Stimulated activated CD4-positive, alpha-beta T cell treated with anti-CD3 and anti-CD28 coated beads, Interleukin-15, amount 100 ng/mL, for 24 hours (primary cell): Measurements from ENCODE around the gene SARDH.

Experiments
- DNase-seq: peaks from one replicate; pipeline ENCODE4 v3.0.0-alpha.2; 2020

Gene SARDH, protein sequence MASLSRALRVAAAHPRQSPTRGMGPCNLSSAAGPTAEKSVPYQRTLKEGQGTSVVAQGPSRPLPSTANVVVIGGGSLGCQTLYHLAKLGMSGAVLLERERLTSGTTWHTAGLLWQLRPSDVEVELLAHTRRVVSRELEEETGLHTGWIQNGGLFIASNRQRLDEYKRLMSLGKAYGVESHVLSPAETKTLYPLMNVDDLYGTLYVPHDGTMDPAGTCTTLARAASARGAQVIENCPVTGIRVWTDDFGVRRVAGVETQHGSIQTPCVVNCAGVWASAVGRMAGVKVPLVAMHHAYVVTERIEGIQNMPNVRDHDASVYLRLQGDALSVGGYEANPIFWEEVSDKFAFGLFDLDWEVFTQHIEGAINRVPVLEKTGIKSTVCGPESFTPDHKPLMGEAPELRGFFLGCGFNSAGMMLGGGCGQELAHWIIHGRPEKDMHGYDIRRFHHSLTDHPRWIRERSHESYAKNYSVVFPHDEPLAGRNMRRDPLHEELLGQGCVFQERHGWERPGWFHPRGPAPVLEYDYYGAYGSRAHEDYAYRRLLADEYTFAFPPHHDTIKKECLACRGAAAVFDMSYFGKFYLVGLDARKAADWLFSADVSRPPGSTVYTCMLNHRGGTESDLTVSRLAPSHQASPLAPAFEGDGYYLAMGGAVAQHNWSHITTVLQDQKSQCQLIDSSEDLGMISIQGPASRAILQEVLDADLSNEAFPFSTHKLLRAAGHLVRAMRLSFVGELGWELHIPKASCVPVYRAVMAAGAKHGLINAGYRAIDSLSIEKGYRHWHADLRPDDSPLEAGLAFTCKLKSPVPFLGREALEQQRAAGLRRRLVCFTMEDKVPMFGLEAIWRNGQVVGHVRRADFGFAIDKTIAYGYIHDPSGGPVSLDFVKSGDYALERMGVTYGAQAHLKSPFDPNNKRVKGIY

DNA sequence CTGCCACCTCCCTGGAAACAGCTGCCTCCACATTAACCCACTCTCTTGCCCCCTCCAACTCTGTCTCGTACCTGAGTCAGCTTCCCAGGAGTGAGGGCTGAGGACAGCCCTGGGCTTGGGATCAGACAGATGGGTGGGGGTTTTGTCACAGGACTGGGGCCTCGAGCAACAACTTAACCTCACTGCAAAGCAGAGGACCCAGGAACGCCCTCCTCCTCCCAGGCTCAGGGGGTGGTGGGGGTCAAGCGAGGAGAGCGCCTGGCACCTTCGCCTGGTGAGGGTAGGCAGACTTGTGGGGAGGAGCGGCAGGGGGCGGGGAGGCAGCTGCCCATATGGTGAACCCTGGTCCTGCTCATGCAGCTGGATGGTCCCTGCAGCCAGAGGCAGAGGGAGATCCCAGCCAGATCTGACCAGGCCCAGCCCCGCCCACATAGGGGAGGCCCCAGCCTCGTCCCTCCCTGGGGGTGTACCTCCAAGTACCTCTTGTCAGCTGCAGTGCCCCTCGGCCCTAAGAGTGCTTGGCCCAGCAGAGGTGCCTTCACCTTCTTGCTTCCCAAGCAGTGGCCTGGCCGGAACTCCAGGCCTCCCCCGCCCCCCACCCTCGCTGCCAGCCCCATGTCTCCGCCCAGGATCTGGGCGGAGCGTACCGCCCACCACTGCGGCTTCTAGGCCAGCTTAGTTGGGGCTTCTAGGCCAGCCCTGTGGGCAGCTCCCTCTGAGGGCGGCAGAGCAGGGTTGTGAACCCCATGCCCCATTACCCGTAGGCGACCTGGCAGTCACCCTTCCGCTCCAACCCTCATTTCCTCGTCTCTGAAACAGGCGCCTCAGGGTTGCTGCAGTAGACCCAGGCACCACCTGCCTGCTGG is at the start of gene SARDH:
Gene SARDH, minus strand, starts transcription at position 579 of the 866 bp plus-strand sequence. CDS start 4,179 bp downstream, outside the sequence.
- DNase-seq: peak; percentile 58

DNA sequence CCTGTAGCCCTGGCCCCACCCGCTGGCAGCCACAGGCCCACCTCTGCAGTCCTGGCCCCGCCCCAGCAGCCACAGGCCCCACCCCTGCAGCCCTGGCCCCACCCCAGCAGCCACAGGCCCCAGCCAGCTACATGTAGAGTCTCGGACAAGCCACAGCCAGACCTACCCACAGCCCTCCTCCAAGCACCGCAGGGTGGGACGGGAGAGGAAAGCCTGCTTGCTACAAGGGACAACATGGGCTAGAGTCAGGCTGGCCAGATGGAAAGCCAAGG is 49.5 kb upstream of the SARDH start:
- DNase-seq: peak; percentile 23

DNA sequence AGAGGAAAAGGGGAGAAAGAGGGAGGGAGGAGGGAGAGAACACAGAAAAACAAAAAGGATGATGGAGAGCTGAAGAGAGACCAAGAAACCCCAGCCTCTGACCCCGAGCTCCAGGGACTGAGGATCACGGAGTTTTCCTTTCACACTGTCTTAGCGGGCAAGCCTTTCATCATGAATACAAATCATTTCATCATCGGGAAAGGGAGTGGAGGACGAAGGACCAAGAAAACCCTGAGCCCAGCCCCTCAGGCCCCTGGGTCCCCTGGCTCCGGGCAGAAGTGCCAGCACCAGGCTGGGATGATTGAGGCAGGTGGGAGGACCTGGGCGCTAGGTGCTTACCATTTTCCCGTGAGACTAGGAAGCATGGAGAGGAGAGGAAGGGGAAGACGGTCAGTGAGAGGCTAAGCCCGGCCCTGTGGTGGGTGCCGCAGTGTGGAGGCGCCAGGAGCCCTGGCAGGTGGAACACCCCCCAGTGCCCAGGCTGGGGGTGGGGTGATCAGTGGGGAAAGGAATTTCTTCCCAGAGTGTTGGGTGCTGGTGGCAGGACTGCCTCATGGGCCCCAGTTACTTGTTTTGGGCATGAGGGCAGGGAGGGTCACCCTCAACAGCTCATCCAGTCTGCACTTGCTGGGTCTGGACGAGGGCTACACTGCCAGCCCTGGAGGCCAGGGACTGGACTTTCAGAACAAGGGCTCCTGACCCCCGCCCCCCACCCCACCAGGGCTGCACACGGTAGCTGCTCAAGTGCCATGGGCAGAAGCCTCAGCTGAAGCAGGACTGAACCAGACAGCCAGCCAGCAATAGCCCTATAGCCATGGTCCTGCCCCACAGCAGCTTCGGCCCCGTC is 49.0 kb upstream of the SARDH start:
- DNase-seq: no peak

DNA sequence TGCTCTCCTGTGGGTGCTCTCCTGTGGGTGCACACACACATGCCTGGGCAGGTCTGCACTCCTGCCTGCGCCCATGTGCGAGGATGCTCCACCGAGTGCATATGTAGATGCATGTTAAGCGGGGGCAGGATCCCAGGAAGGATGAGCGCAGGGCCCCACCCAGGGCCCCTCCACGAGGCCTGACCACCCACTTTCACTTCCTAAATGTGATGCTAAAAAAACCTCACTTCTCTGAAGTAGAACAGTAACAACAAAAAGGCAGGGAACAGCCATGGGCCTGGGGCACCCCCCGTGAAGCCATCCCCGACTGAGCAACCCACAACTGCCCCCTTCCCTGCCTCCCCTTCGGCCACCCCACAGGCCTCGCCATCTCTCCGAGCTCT is 48.2 kb upstream of the SARDH start:
- DNase-seq: no peak

DNA sequence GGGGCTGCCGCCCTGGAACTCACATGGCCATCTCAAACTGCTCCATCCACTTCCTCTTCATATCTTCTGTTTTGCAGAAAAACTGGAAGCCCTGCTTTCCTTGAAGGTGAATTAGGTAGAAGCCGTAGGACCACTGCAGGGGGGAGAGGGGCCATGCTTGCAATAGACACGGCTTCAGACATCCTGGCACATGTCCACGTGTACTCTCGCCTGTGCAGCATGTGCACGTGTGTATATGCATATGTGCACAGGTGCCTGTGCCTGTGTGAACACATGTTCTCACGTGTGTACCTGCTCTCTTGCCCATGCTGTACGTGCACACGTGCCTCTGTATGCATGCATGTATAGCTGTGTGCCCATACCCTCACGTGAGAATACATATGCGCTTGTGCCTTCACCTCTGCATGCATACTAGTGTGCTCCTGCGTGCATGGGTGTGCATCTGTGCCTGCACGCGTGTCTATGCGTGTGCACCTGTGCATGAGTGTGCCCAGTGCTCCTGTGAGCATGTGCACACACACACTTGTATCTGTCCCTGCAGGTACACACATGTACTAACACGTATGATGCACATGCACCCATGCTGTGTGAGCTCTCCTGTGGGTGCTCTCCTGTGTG is 47.7 kb upstream of the SARDH start:
- DNase-seq: no peak

DNA sequence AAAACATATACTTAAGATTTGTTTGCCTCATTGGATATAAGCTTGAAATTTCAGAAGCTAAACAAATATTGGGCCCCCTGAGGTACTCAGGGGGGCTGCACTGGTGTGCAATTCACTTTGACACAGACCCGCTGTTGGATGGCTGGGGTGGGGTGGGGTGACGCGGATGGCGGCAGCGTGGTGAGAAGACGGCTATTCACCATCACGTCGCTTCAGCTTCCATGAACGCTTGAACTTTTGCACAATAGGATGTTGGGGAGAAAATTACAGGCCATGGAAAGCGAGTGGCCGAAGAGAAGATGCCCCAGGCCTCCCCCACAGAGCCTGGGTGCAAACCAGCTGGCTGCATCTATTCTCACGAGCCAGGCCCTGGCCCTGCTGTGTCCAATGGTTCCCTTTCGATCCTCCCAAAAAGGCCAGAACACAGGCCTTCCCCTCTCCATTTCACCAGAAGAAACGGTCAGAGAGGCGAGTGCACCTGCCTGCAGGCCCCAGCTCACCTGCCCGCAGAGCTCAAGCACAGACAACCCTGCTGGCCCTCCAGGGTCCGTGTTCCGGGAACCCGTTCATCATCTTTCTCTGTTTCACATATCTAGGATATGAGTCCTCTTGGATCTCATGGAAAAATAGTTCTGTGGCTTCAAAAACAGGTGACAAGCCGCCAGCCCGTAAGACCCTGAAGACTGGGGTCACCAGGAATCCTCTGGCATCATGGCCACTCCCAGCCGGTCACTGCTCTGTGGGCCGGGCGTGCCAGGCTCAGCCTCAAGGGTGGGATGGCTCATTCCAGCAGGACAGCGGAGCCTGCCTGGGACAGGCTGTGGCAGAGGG is 46.8 kb upstream of the SARDH start:
- no peak for DNase-seq

DNA sequence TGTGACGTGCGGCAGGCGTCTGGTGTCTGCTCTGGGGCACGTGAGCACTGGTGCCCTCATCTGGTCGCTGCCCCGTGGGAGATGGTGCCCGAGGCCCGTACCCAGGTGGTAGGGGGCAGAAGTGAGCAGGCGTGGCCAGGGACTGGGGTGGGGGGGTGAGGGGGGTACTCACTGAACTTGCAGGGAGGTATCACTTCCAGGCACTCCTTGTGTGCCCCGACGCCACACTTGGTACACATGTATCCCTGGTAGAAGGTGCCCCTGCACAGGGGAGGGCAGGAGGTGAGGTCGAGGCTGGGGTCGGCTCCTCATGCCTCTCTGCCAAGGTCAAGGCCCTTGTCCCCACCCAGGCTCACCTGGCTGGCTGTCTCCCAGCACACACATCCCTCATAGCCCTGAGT is 45.2 kb upstream of the SARDH start:
- DNase-seq: no peak

DNA sequence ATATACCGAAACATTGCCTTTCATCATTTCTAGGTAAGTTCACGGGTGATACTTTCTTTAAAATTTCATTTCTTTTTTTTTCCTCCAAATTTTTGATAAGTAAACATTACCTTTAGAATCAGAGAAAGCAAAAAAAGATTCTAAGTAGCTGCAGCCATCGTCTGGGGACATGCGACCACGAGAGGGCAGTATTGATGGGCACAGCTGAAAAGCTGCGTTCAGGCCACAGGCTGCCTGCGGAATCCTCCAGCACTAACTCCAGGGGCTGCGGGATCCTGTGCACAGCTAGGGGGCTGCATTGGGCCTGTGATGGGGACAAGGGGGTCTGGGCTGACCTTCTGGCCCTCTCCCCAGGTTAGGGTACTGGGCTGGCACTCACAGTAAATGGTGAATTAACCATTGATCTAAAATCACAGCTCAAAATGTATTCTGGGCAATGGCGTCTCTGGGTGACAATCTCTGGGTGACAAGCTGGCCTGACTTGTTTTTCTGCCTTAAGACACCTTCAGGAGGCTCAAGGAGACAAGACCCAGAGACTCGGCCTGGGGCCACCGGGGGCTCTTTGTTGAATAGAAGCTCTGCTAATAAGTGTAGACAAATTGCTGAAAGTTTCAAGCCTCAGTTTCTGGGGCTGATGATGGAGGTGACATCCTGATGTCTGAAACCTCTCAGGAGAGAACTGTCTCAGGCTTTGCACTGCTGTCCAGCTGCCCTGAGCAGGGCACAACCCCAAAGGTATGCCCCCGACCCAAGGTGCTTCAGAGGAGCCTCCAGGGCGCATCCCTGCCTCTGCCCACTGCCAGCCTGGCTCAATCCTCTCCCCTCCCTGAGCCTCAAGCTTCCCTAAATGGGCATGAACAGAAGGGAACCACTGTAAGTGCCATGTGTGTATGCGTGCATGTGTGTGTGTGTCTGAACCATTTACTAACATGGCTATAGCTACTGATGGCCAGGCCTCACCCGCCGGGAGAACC is 44.3 kb upstream of the SARDH start:
- peak; percentile 80 for DNase-seq

DNA sequence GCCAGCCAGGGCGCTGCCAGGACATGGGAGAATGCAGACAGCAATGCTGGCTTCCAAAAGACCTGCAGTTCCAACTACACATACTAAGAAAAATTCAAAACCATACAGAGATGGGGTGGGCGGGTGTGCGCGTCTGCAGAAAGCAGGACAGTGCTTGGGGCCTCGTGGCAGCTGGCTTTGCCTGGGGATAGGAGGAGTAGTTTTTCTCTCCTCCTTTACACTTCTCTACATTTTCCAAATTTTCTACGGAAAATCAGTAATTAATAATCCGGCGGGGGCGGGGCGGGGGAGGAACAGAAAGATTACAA is 43.6 kb upstream of the SARDH start:
- DNase-seq: peak; percentile 11

DNA sequence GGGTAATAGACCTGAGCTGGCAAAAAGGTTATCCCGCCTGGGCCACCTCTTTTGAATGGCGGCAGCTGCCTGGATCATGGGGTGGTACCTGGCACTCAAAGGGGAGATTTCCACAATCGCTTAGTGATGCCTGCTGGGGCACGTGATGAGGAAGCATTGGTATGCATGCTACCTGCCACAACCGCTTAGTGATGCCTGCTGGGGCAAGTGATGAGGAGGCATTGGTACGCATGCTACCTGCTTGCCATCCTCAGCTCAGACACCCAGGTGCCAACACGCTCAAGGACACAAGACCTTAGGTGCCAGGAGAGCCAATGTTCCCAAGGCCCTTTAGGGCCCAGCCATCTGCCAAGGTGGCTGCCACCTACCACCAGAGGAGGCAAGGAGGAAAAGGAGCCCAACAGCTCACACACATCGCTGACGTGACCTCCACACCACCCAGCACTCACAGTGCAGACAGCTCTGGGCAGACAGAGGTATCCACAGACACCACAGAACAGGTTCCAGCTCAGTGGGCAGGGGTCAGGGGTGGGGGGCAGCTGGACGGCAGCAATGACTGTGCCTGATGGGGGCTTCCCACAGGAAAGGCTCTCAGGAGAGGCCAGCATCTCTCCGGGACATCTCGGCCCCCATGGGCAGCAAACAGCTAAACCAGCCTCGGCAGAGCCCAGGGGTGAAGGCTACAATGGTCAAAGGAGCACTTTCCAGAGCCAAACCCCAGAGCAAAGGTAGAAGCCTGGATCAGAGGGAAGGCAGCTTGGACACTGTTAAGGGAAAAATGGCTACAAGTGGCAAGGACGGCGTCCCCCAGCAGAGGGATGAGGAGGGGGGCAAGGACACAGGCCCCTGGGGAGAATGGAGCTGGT is 43.0 kb upstream of the SARDH start:
- no peak for DNase-seq

DNA sequence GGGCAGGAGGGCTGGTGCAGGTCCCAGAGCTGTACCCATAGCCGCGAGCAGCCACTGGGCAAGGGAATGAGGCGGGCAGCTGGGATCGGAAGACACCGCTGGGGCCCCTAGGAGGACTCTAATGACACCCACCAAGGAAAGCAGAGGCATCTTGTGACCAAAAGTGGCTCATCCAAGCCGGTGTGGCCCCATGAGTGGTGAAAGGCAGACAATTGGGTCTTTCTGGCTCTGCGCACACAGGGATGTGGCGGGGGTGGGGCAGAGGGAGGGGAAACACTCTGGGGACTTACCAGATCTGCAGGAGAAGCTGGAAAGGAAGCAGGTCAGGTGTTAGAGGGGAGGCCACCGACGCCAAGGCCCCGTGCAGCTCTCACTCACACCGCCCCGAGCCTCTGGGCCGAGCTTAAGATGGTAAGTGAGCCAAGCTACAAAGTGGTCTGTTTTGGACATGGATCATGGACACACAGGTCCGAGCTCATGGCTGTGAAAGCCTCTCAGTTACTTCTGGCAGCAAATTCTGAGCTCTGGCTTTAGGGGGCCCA is 42.3 kb upstream of the SARDH start:
- no peak for DNase-seq

DNA sequence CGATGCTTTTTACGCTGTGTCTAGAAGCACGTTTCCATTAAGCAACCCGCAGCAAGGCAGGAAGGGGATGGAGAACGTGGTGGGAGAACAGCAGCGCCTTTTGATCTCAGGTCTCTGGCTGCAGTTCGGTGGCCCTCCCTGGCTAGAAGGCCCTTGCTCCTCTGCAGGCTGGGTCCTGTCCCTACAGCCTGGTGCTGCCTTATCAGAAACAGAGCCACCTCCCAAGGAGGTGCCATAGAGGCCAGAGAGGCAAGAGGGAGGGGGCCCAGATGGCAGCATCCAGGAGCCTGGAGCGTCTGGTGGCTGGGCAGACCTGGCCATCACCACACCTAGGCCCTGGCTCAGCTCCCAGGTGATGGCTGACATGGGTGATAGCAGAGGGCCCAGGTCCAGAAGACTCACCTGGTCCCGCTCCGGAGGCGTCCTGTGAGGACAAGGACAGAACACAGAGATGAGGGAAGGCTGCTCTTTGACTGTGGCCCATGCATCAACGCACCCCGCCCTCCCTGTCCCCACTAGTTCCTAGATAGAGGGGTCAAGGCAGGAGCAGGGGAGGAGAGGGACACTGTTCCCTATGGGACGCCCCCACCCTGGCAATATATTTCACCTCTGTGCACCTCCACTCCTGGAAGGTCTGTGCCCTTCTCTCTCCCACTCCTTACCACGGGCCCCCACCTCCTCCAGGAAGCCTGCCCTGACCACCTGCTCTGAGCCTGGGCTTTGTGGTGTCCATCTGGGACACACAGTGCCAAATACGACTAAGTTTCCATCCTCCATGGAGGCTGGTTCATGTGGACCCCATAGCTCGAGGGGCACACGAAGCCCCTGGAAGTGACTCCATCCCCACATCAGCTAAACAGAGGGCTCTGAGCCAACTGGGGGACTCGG is 41.6 kb upstream of the SARDH start:
- DNase-seq: no peak

DNA sequence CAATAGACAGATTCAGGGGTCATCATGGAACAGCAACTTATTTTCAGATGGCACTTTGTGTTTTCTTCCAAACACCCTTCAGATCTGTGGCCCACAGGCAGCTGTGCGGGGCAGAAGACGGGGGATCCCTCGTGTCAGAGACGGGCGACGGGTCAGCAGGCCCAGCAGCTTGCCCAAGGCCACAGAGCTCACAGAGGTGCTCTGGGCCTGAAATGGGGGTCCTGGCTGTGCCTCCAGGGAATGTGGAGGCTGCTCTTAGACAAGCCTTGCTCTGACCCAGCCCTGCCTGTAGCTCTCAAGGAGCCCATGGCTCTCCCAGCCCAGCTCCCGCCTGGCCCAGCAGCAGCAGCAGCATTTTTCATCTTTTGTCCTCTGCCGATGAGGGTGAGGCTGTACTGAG is 40.9 kb upstream of the SARDH start:
- no peak for DNase-seq

DNA sequence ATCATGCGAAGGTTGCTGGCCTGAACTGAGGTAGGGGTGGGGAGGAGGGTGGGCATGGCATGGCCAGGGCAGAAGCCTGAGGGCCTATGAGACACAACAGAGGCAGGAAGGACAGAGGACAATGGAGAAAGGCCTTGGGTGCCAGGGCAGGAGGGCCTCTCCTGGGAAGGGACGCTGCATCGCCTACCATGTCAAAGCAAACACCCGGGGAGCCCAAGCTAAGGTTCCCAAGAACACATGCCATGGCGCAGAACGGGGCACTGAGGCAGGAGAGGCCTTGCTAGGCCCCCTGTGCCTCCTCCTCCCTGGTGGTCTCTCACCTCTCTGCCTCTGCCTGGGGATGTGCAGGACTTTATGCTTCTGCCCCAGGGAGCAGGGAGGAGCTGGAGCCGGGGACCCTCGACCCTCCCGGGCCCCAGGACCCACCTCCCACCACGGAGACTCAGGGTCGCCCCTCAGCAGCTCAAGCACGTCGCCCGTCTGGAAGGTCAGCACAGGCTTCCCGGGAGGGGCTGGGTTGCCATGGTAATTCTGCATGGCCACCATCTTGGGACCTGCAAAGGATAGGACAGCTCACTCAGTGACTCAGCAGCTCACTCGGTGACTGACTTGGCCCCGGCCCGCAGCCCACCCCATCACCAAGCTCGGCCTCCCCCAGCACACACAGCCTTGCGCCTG is 40.3 kb upstream of the SARDH start:
- DNase-seq: no peak

DNA sequence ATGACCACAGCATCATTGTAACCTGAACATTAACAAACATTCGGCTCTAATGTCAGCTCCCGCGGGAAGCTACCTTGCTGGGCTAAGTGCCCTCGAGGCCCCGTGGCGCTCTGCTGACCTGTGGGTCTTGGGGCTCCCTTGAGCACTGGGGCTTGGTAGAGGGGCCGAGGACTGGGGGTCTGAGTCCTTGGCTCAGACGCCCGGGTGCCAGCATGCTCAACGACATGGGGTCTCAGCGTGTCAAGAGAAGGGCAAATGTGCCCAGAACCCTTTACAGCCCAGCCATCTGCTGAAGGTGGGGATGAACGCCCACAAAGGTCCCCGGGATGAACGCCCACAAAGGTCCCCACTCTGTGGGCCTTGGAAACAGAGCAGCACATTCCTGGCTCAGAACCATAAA is 39.7 kb upstream of the SARDH start:
- DNase-seq: no peak

DNA sequence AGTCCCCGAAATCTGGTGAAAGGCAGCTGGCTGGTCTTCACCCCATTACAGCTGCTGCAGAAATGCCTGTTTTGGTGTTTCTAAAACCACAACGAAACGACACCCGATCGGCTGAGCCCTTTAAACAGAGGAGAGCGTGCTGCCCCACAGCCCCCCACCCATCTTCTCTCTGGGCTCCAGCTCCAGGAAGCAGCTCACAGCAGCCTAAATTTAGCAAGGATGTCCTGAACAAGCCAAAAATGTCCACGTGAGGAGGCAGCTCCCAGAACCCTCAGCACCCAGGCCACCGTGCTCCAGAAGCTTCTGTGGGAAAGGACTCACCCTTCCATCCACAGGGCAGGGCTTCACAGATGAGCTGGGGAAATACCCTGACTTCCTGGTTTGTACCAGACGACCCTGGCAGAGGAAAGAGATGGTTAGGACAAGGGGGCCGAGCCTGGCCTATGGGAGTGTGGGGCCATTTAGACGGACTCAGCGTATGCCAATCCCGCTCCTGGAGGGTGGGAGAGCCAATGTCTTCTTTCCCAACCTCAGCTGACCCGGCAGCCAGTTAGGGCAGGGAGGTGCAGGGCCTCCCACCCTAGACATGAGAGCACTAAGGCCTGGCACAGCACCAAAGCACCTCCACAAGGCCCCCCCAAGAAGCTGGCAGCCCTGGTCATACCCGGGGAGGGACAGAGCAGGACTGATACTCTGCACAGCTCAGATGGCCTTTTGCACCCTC is 39.1 kb upstream of the SARDH start:
- DNase-seq: no peak
